D341Med (cell line): Measurements from ENCODE around the gene SIRT1.
"Not testable (repeated sequence)": the region's sequence is repeated elsewhere in the genome, so short reads cannot be mapped to it uniquely, and the experiment has no call there.

Experiments used
- DNase-seq: peaks from one replicate; pipeline ENCODE4 v3.0.0; 2012; ENCODE audit warnings: low spot score

The SIRT1 gene

GRCh38 chr10:67877421-67877820 is 7.0 kb upstream of the SIRT1 start:
- not testable (repeated sequence) for DNase-seq

GRCh38 chr10:67878133-67878532 is 6.3 kb upstream of the SIRT1 start:
- no peak for DNase-seq

GRCh38 chr10:67883710-67884312 is 645 bp upstream of the SIRT1 start:
- no peak for DNase-seq

- peak; percentile 75 for DNase-seq
Measured at GRCh38 chr10:67884842-67885670, 600 bp downstream of the SIRT1 start.

- no peak for DNase-seq
Measured at GRCh38 chr10:67893637-67894036, 9.2 kb downstream of the SIRT1 start.

GRCh38 chr10:67903581-67903980 is 19.1 kb downstream of the SIRT1 start:
- no peak for DNase-seq

GRCh38 chr10:67912331-67912946 is 28.0 kb downstream of the SIRT1 start:
- DNase-seq: no peak

- no peak for DNase-seq
Measured at GRCh38 chr10:67914777-67915340, 30.4 kb downstream of the SIRT1 start.

- no peak for DNase-seq
Measured at GRCh38 chr10:67917169-67917568, 32.7 kb downstream of the SIRT1 start.

- DNase-seq: no peak
Measured at GRCh38 chr10:67917679-67918078, 33.2 kb downstream of the SIRT1 start.

- DNase-seq: no peak
Measured at GRCh38 chr10:67921065-67921464, 36.6 kb downstream of the SIRT1 start.

- DNase-seq: no peak
Measured at GRCh38 chr10:67923551-67923950, 39.1 kb downstream of the SIRT1 start.

- DNase-seq: no peak
Measured at GRCh38 chr10:67924136-67924535, 39.7 kb downstream of the SIRT1 start.

- no peak for DNase-seq
Measured at GRCh38 chr10:67925449-67926005, 41.1 kb downstream of the SIRT1 start.

- DNase-seq: no peak
Measured at GRCh38 chr10:67926951-67927350, 42.5 kb downstream of the SIRT1 start.

GRCh38 chr10:67933199-67933598 is 48.7 kb downstream of the SIRT1 start:
- DNase-seq: no peak

- DNase-seq: no peak
Measured at GRCh38 chr10:67934336-67934735, 49.9 kb downstream of the SIRT1 start.

- no peak for DNase-seq
Measured at GRCh38 chr10:67935223-67935622, 50.8 kb downstream of the SIRT1 start.

GRCh38 chr10:67936416-67936815 is 52.0 kb downstream of the SIRT1 start:
- no peak for DNase-seq

- no peak for DNase-seq
Measured at GRCh38 chr10:67943917-67944316, 59.5 kb downstream of the SIRT1 start.

- DNase-seq: no peak
Measured at GRCh38 chr10:67955614-67956013, 71.2 kb downstream of the SIRT1 start.

- DNase-seq: no peak
Measured at GRCh38 chr10:67959839-67960476, 75.5 kb downstream of the SIRT1 start.
